K562 (cell line): ENCODE results near the gene C4orf17. TPM values are rescaled to one million over a fixed set of nuclear protein-coding genes. Genes with fewer than 3 reads are reported as not detected.

ENCODE experiments used
- ATAC-seq: fragments of 200-7000 bp; cut with Tn5 transposase; 3 replicates; pipeline ENCODE4 v1.9.1; 2020; ENCODE audit warnings: moderate library complexity
- BruUV-seq: library from RNA; stranded (reverse); fragments of 400-500 nt; replicated peaks from 2 replicates; lab custom pipeline; 2021; lab: Mats Ljungman, UMichigan
- CTCF ChIA-PET: fragments of 300-600 bp; formaldehyde crosslinking; extraction: SDS; loops from one replicate; lab custom pipeline; 2021; ENCODE audit warnings: low intra/inter-chr PET ratio; lab: Yijun Ruan, JAX
- POLR2A ChIA-PET: fragments of 300-600, 350-650 bp; sonication (Branson Sonifier 250); formaldehyde crosslinking; extraction: SDS; loops from one replicate; lab custom pipeline; 2021; ENCODE audit warnings: antibody characterized with exemption, inconsistent platforms; lab: Yijun Ruan, JAX
- DNase-seq, 4 experiments: peaks; one replicate each; pipeline versions ENCODE4 v3.0.0 to v3.0.0-alpha.2; 2011 to 2018; ENCODE audit warnings: low spot score in 3 of 4, mixed read lengths in 3 of 4; ENCODE audit errors: extremely low read depth in 1 of 4
- FAIRE-seq: peaks from 2 replicates; lab custom pipeline; 2011; peaks lifted over from hg19 to GRCh38; lab: Jason Lieb, UNC
- H2AFZ ChIP-seq: 2 replicates; pipeline ENCODE4 v1.6.0; 2011; ENCODE audit warnings: low read depth, low read length, control low read depth, inconsistent platforms
- H3K27ac ChIP-seq: fragments of 200-600 bp; 3 replicates; pipeline ENCODE4 v1.8.0; 2011; ENCODE audit warnings: low read depth, mild to moderate bottlenecking, control low read depth, inconsistent platforms, low read length, moderate library complexity, mixed read lengths; ENCODE audit errors: extremely low read depth
- H3K27me3 ChIP-seq, 2 experiments: fragments of 300-600 bp in 1 of 2; 2 replicates in 1 of 2; 3 replicates in 1 of 2; pipeline versions ENCODE4 v1.6.0 to v1.8.0; 2011; ENCODE audit warnings: inconsistent platforms in 2 of 2, low read length in 2 of 2, mild to moderate bottlenecking in 1 of 2, mixed read lengths in 1 of 2, moderate library complexity in 1 of 2; ENCODE audit not compliant: control insufficient read depth in 2 of 2, insufficient read depth in 2 of 2
- H3K36me3 ChIP-seq: fragments of 300-600 bp; 3 replicates; pipeline ENCODE4 v1.8.0; 2011; ENCODE audit warnings: mild to moderate bottlenecking, low read length, inconsistent platforms; ENCODE audit not compliant: control insufficient read depth, insufficient read depth
- H3K4me1 ChIP-seq, 2 experiments: fragments of 200-600 bp in 1 of 2; replicated peaks in 1 of 2; 2 replicates in 1 of 2; 3 replicates in 1 of 2; pipeline versions ENCODE4 v1.5.1 to v1.8.0; 2011; ENCODE audit warnings: inconsistent platforms in 2 of 2, low read length in 2 of 2, mild to moderate bottlenecking in 1 of 2, mixed read lengths in 1 of 2, moderate library complexity in 1 of 2; ENCODE audit not compliant: control insufficient read depth in 2 of 2, insufficient read depth in 2 of 2
- H3K4me2 ChIP-seq: 2 replicates; pipeline ENCODE4 v1.6.1; 2011; ENCODE audit warnings: low read length, control low read depth, inconsistent platforms, mixed read lengths; ENCODE audit not compliant: insufficient read depth
- H3K4me3 ChIP-seq: fragments of 200-600 bp; sonication (generic), shearing (Covaris generic); 2 replicates; pipeline ENCODE4 v1.5.1; 2016; ENCODE audit warnings: control low read depth, inconsistent platforms
- H3K79me2 ChIP-seq: fragments of 200-600 bp; 3 replicates; pipeline ENCODE4 v1.8.0; 2011; ENCODE audit warnings: low read length, inconsistent platforms; ENCODE audit not compliant: control insufficient read depth, insufficient read depth
- H3K9ac ChIP-seq, 2 experiments: 2 replicates each; pipeline versions ENCODE4 v1.6.0 to v1.6.1; 2011; ENCODE audit warnings: low read depth in 2 of 2, low read length in 2 of 2, control low read depth in 1 of 2, inconsistent platforms in 1 of 2, mild to moderate bottlenecking in 1 of 2, mixed read lengths in 1 of 2; ENCODE audit not compliant: insufficient read depth in 1 of 2
- H3K9me1 ChIP-seq: one replicate; pipeline ENCODE4 v1.6.0; 2011; ENCODE audit warnings: inconsistent platforms, mild to moderate bottlenecking, low read length, moderate library complexity; ENCODE audit not compliant: control insufficient read depth, insufficient read depth
- H3K9me3 ChIP-seq: replicated peaks from 2 replicates; pipeline ENCODE4 v1.5.1; 2011; ENCODE audit warnings: low read depth, low read length, inconsistent platforms; ENCODE audit not compliant: control insufficient read depth, insufficient read depth
- H4K20me1 ChIP-seq: replicated peaks from 2 replicates; pipeline ENCODE4 v1.6.1; 2011; ENCODE audit warnings: low read length, inconsistent platforms, mixed read lengths; ENCODE audit not compliant: control insufficient read depth, insufficient read depth
- ATF7 ChIP-seq: fragments of 450-650 bp; IDR thresholded peaks from 2 replicates; pipeline ENCODE4 v1.7.1; 2014; ENCODE audit warnings: mild to moderate bottlenecking, moderate library complexity
- BACH1 ChIP-seq: fragments of 200-800 bp; sonication (Bioruptor generic); IDR thresholded peaks from 2 replicates; pipeline ENCODE4 v1.6.1; 2016; ENCODE audit warnings: missing genetic modification characterization, missing compliant biosample characterization
- BCOR ChIP-seq: fragments of 450-650 bp; IDR thresholded peaks from 2 replicates; pipeline ENCODE4 v1.6.1; 2016
- BRD9 ChIP-seq: fragments of 450-650 bp; IDR thresholded peaks from 2 replicates; pipeline ENCODE4 v1.6.1; 2018; ENCODE audit warnings: low read depth; ENCODE audit not compliant: partially characterized antibody
- EHMT2 ChIP-seq: fragments of 450-650 bp; IDR thresholded peaks from 2 replicates; pipeline ENCODE4 v1.6.1; 2018; ENCODE audit warnings: antibody characterized with exemption
- EP400 ChIP-seq: fragments of 450-650 bp; IDR thresholded peaks from 2 replicates; pipeline ENCODE4 v1.6.1; 2017; ENCODE audit warnings: antibody characterized with exemption, mild to moderate bottlenecking, moderate library complexity
- HLTF ChIP-seq: fragments of 450-650 bp; IDR thresholded peaks from 2 replicates; pipeline ENCODE4 v1.6.1; 2016
- KDM1A ChIP-seq, 2 experiments: fragments of 450-650 bp; IDR thresholded peaks; 2 replicates each; pipeline ENCODE4 v1.6.1; 2016; ENCODE audit warnings: mild to moderate bottlenecking in 2 of 2
- RBM22 ChIP-seq: fragments of 200-400 bp; formaldehyde crosslinking; IDR thresholded peaks from 2 replicates; pipeline ENCODE4 v1.6.1; 2018; ENCODE audit warnings: low read length, low read depth; ENCODE audit not compliant: poor library complexity, severe bottlenecking
- RBM25 ChIP-seq: fragments of 200-400 bp; formaldehyde crosslinking; IDR thresholded peaks from 2 replicates; pipeline ENCODE4 v1.6.1; 2018; ENCODE audit warnings: low read length, low read depth, moderate library complexity; ENCODE audit not compliant: severe bottlenecking
- RCOR1 ChIP-seq, 2 experiments: IDR thresholded peaks; 2 replicates each; pipeline ENCODE4 v1.6.1; 2012; ENCODE audit warnings: low read depth in 2 of 2, low read length in 2 of 2, borderline replicate concordance in 1 of 2, improper control_type of control experiment in 1 of 2
- ZNF384 ChIP-seq: IDR thresholded peaks from 2 replicates; pipeline ENCODE4 v1.6.1; 2012; ENCODE audit warnings: low read depth, low read length, improper control_type of control experiment
- ZNF589 ChIP-seq: fragments of 200-800 bp; sonication (Bioruptor generic); IDR thresholded peaks from 2 replicates; pipeline ENCODE4 v1.6.1; 2016; ENCODE audit warnings: low read depth, missing genetic modification characterization, missing compliant biosample characterization
- WGBS: fragments of 100-300 bp; shearing (Covaris generic); methylation state at CpG from one replicate; pipeline ENCODE4 v1.1.6; 2016; ENCODE audit warnings: low coverage, mixed read lengths; ENCODE audit not compliant: insufficient coverage; ENCODE audit errors: missing lambda C conversion rate; 5-methylcytosine and 5-hydroxymethylcytosine counted together
- in situ Hi-C: fragments of 300-500 bp; cut with MboI; formaldehyde crosslinking; loops from 4 replicates; pipeline ENCODE4 v1.15.0; 2018; ENCODE audit warnings: inconsistent platforms, mixed read lengths
- intact Hi-C: fragments of 100-400 bp; cut with micrococcal nuclease; formaldehyde crosslinking; loops from 2 replicates; pipeline ENCODE4 v1.14.2; 2022
- polyA plus RNA-seq, 8 experiments: library from polyadenylated mRNA; depleted of rRNA in 4 of 8; stranded (reverse) in 5 of 8; unstranded in 3 of 8; fragments of >200 nt; fragmentation: Nextera tagmentation in 2 of 8; fragmentation: Illumina TruSeq in 1 of 8; extraction: Ambion mirVana in 2 of 8; extraction: Trizol in 1 of 8; gene quantifications; 2 replicates each; pipeline versions ENCODE4 v1.2.1 to v1.2.3, GENCODE V29; 2011 to 2014; ENCODE audit warnings: inconsistent platforms in 1 of 8, missing spikeins in 1 of 8
- total RNA-seq, 7 experiments: library from RNA; depleted of rRNA in 6 of 7; stranded (reverse); fragments of >200 nt in 6 of 7; fragmentation: Illumina TruSeq in 2 of 7; extraction: Trizol in 2 of 7; gene quantifications; 2 replicates each; pipeline versions ENCODE4 v1.2.1 to v1.2.3, GENCODE V29; 2011 to 2021; ENCODE audit warnings: low replicate concordance in 1 of 7
- TF ChIP-seq, protein P1 (sequence below): IDR thresholded peaks from 2 replicates; pipeline ENCODE4 v1.6.1; 2014; ENCODE audit warnings: antibody characterized with exemption
- TF ChIP-seq, protein P2 (sequence below), 2 experiments: fragments of 450-650 bp; conservative IDR thresholded peaks; 2 replicates each; pipeline ENCODE4 v1.6.1; 2017; ENCODE audit warnings: mild to moderate bottlenecking in 2 of 2, moderate library complexity in 2 of 2
- TF ChIP-seq, protein P3 (sequence below): sonication (generic); formaldehyde crosslinking; IDR thresholded peaks from 2 replicates; pipeline ENCODE4 v1.8.1; 2022; ENCODE audit warnings: missing genetic modification reagents

The C4orf17 gene
- total and polyA plus RNA-seq, 9 of the 15 experiments (the other 6 are each of a cell fraction or from before 2014, with no cell fraction given), result not detected

DNA sequence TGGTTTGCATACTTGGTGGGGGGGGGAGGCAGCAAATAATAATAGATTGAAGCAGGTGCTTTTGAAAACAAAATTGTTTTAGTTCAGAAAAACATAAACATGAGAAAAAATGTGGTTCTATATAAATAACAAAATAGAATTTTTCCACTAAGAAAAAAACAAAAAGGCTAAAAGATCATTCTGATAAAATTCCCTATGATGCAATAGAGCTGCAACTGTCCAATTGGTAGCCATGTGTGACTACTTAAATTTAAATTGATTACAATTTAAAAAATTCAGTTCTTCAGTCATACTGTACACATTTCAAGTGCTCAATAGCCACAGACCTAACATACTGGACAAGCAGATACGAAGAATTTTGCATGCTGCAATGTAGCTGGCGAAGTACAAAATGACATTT is 42.1 kb downstream of the C4orf17 start (continued):
- TF ChIP-seq ZNF589 (CRISPR knock-in tag), result 0 out of 2 replicates have a peak, but pooled peaks have one; percentile 35
- peak; percentile 24; the same call in 1 of the 2 replicates for TF ChIP-seq ZNF384
- peak; percentile 30 for TF ChIP-seq BRD9
- peak; percentile 47; the same call in 1 of the 2 replicates for TF ChIP-seq ATF7
- TF ChIP-seq EP400, result peak; percentile 39; the same call in 1 of the 2 replicates

DNA sequence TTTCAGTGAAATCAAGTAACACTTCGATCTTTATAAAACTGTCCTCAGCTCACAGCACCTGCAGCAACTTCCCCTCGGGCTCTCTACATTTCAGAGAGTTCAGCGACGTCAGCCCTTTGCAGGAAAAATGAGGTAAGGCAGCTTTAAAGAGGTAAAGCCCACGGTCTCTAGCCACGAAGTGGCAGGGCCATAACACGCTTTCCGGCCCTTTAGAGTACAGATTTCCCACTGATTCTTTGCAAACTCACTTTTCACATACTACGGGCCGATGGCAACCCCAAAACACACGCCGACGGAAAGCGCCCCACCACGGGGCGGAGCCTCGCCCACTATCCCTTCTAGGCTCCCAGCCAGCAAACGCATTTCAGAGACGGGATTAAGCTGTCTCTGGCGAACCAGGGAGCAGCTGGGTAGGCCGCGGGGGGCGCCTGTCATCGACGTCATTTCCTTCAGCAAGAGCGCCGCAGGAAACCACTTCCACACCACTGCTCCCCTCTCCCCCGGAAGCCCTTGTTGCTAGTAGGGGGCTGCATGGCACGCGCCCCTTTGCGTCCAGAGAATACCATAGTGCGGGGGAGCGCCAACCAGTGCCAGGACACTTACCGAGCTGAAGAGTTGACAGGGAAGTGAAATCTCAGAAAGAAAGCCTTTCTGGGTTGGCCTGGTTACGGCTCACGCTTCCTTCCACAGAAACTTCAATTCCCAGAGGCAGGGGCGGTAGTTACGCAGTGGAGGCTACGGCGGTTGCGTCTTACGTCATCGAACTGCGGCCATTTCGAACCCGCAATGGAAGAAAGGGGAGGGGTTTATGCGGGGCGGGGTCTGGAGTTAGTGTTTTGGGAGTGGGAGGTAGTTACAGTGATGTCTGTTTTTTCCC is 52.7 kb downstream of the C4orf17 start, which contains the start of gene TRMT10A:
Gene TRMT10A, minus strand, starts transcription at position 730 of the 877 bp plus-strand sequence. CDS start 4,701 bp downstream, outside the sequence.
- no peaks in the 10 kb centered on the region for H3K9me3 ChIP-seq
- H3K9ac ChIP-seq, result peak within 1 kb of the TSS; percentile 90 to 93
- H3K4me2 ChIP-seq, result peak within 1 kb of the TSS; percentile 93
- H3K36me3 ChIP-seq, result no peaks in the 10 kb centered on the region
- CTCF ChIA-PET, result no interaction called here
- H3K27me3 ChIP-seq, result no peaks in the 10 kb centered on the region
- in situ Hi-C loops, result loop anchor here (10.0 kb wide), 2 partner anchors 231 to 311 kb away; no protein-coding TSS in a partner anchor
- intact Hi-C loops, result loop anchor here (1.0 to 5.0 kb wide), 2 partner anchors 160 to 384 kb away; partner anchors contain the start of gene DNAJB14
- no peaks in the 10 kb centered on the region for H3K79me2 ChIP-seq
- H4K20me1 ChIP-seq, result no peaks in the 10 kb centered on the region
- POLR2A ChIA-PET, result interaction anchor here (0.6 to 1.3 kb wide), 9 partner anchors 11 to 1173 kb away, joined by 3 to 8 read pairs (median 4); partner anchors contain the start of genes DNAJB14, LAMTOR3 and MTTP
- WGBS, result under 1% methylated on average over 46 of the region's 48 CpGs
- peak within 1 kb of the TSS; percentile 96 for H3K27ac ChIP-seq
- peak; percentile 97 for FAIRE-seq
- no TSS peak for BruUV-seq
- peaks cover 0 to 4% of the 10 kb centered on the region in 2 experiments; a peak in 1 of 5 replicates for H3K4me1 ChIP-seq
- DNase-seq, result peak; percentile 83 to 98 (median 86)
- no peaks in the 10 kb centered on the region for H3K9me1 ChIP-seq
- H3K4me3 ChIP-seq, result peak within 1 kb of the TSS; percentile 65
- H2AFZ ChIP-seq, result peak within 1 kb of the TSS; percentile 98
- ATAC-seq, result peak; percentile 94
- TF ChIP-seq ZNF589 (CRISPR knock-in tag), result no peak; the same call in 1 of the 2 replicates
- TF ChIP-seq HLTF, result no peak
- TF ChIP-seq, protein P1, sequence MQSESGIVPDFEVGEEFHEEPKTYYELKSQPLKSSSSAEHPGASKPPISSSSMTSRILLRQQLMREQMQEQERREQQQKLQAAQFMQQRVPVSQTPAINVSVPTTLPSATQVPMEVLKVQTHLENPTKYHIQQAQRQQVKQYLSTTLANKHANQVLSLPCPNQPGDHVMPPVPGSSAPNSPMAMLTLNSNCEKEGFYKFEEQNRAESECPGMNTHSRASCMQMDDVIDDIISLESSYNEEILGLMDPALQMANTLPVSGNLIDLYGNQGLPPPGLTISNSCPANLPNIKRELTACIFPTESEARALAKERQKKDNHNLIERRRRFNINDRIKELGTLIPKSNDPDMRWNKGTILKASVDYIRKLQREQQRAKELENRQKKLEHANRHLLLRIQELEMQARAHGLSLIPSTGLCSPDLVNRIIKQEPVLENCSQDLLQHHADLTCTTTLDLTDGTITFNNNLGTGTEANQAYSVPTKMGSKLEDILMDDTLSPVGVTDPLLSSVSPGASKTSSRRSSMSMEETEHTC, result no peak
- TF ChIP-seq, protein P2, sequence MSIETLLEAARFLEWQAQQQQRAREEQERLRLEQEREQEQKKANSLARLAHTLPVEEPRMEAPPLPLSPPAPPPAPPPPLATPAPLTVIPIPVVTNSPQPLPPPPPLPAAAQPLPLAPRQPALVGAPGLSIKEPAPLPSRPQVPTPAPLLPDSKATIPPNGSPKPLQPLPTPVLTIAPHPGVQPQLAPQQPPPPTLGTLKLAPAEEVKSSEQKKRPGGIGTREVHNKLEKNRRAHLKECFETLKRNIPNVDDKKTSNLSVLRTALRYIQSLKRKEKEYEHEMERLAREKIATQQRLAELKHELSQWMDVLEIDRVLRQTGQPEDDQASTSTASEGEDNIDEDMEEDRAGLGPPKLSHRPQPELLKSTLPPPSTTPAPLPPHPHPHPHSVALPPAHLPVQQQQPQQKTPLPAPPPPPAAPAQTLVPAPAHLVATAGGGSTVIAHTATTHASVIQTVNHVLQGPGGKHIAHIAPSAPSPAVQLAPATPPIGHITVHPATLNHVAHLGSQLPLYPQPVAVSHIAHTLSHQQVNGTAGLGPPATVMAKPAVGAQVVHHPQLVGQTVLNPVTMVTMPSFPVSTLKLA (conservative IDR thresholded peaks at IDR 0.05), result peak; percentile 82 to 89
- TF ChIP-seq RCOR1 (IDR thresholded peaks at IDR 0.05; ENCODE audit: borderline replicate concordance in 1 of 2, low read depth in 2 of 2, low read length in 2 of 2), result 0 out of 4 replicates have a peak, but pooled peaks of 1 of the 2 experiments have one; percentile 12
- TF ChIP-seq, protein P3, sequence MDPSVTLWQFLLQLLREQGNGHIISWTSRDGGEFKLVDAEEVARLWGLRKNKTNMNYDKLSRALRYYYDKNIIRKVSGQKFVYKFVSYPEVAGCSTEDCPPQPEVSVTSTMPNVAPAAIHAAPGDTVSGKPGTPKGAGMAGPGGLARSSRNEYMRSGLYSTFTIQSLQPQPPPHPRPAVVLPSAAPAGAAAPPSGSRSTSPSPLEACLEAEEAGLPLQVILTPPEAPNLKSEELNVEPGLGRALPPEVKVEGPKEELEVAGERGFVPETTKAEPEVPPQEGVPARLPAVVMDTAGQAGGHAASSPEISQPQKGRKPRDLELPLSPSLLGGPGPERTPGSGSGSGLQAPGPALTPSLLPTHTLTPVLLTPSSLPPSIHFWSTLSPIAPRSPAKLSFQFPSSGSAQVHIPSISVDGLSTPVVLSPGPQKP, result no peak
- TF ChIP-seq RBM22, result no peak
- no peak for TF ChIP-seq BACH1 (tag)
- no peak for TF ChIP-seq KDM1A (IDR thresholded peaks at IDR 0.05)
- no peak for TF ChIP-seq RBM25
- peak; percentile 34; the same call in 1 of the 2 replicates for TF ChIP-seq EHMT2
- no peak for TF ChIP-seq BCOR
